K562 (cell line): ENCODE measurements around the gene HOXB7. TPM values are rescaled to one million over a fixed set of nuclear protein-coding genes. Genes with fewer than 3 reads are reported as not detected.
A peak's percentile ranks its signal among the peaks of the same experiment; 100 is the strongest.

ENCODE experiments used
- ATAC-seq: fragments of 200-7000 bp; cut with Tn5 transposase; 3 replicates; pipeline ENCODE4 v1.9.1; 2020; ENCODE audit warnings: moderate library complexity
- BruUV-seq: library from RNA; stranded (reverse); fragments of 400-500 nt; replicated peaks from 2 replicates; lab custom pipeline; 2021; lab: Mats Ljungman, UMichigan
- CTCF ChIA-PET: fragments of 300-600 bp; formaldehyde crosslinking; extraction: SDS; loops from one replicate; lab custom pipeline; 2021; ENCODE audit warnings: low intra/inter-chr PET ratio; lab: Yijun Ruan, JAX
- POLR2A ChIA-PET: fragments of 300-600, 350-650 bp; sonication (Branson Sonifier 250); formaldehyde crosslinking; extraction: SDS; loops from one replicate; lab custom pipeline; 2021; ENCODE audit warnings: antibody characterized with exemption, inconsistent platforms; lab: Yijun Ruan, JAX
- DNase-seq, 4 experiments: peaks; one replicate each; pipeline versions ENCODE4 v3.0.0 to v3.0.0-alpha.2; 2011 to 2018; ENCODE audit warnings: low spot score in 3 of 4, mixed read lengths in 3 of 4; ENCODE audit errors: extremely low read depth in 1 of 4
- FAIRE-seq: peaks from 2 replicates; lab custom pipeline; 2011; peaks lifted over from hg19 to GRCh38; lab: Jason Lieb, UNC
- H2AFZ ChIP-seq: 2 replicates; pipeline ENCODE4 v1.6.0; 2011; ENCODE audit warnings: low read depth, low read length, control low read depth, inconsistent platforms
- H3K27ac ChIP-seq: fragments of 200-600 bp; 3 replicates; pipeline ENCODE4 v1.8.0; 2011; ENCODE audit warnings: low read depth, mild to moderate bottlenecking, control low read depth, inconsistent platforms, low read length, moderate library complexity, mixed read lengths; ENCODE audit errors: extremely low read depth
- H3K27me3 ChIP-seq, 2 experiments: fragments of 300-600 bp in 1 of 2; 2 replicates in 1 of 2; 3 replicates in 1 of 2; pipeline versions ENCODE4 v1.6.0 to v1.8.0; 2011; ENCODE audit warnings: inconsistent platforms in 2 of 2, low read length in 2 of 2, mild to moderate bottlenecking in 1 of 2, mixed read lengths in 1 of 2, moderate library complexity in 1 of 2; ENCODE audit not compliant: control insufficient read depth in 2 of 2, insufficient read depth in 2 of 2
- H3K36me3 ChIP-seq: fragments of 300-600 bp; 3 replicates; pipeline ENCODE4 v1.8.0; 2011; ENCODE audit warnings: mild to moderate bottlenecking, low read length, inconsistent platforms; ENCODE audit not compliant: control insufficient read depth, insufficient read depth
- H3K4me1 ChIP-seq, 2 experiments: fragments of 200-600 bp in 1 of 2; replicated peaks in 1 of 2; 2 replicates in 1 of 2; 3 replicates in 1 of 2; pipeline versions ENCODE4 v1.5.1 to v1.8.0; 2011; ENCODE audit warnings: inconsistent platforms in 2 of 2, low read length in 2 of 2, mild to moderate bottlenecking in 1 of 2, mixed read lengths in 1 of 2, moderate library complexity in 1 of 2; ENCODE audit not compliant: control insufficient read depth in 2 of 2, insufficient read depth in 2 of 2
- H3K4me2 ChIP-seq: 2 replicates; pipeline ENCODE4 v1.6.1; 2011; ENCODE audit warnings: low read length, control low read depth, inconsistent platforms, mixed read lengths; ENCODE audit not compliant: insufficient read depth
- H3K4me3 ChIP-seq: fragments of 200-600 bp; sonication (generic), shearing (Covaris generic); 2 replicates; pipeline ENCODE4 v1.5.1; 2016; ENCODE audit warnings: control low read depth, inconsistent platforms
- H3K79me2 ChIP-seq: fragments of 200-600 bp; 3 replicates; pipeline ENCODE4 v1.8.0; 2011; ENCODE audit warnings: low read length, inconsistent platforms; ENCODE audit not compliant: control insufficient read depth, insufficient read depth
- H3K9ac ChIP-seq, 2 experiments: 2 replicates each; pipeline versions ENCODE4 v1.6.0 to v1.6.1; 2011; ENCODE audit warnings: low read depth in 2 of 2, low read length in 2 of 2, control low read depth in 1 of 2, inconsistent platforms in 1 of 2, mild to moderate bottlenecking in 1 of 2, mixed read lengths in 1 of 2; ENCODE audit not compliant: insufficient read depth in 1 of 2
- H3K9me1 ChIP-seq: one replicate; pipeline ENCODE4 v1.6.0; 2011; ENCODE audit warnings: inconsistent platforms, mild to moderate bottlenecking, low read length, moderate library complexity; ENCODE audit not compliant: control insufficient read depth, insufficient read depth
- H3K9me3 ChIP-seq: replicated peaks from 2 replicates; pipeline ENCODE4 v1.5.1; 2011; ENCODE audit warnings: low read depth, low read length, inconsistent platforms; ENCODE audit not compliant: control insufficient read depth, insufficient read depth
- H4K20me1 ChIP-seq: replicated peaks from 2 replicates; pipeline ENCODE4 v1.6.1; 2011; ENCODE audit warnings: low read length, inconsistent platforms, mixed read lengths; ENCODE audit not compliant: control insufficient read depth, insufficient read depth
- GTF2B ChIP-seq: IDR thresholded peaks from 2 replicates; pipeline ENCODE4 v1.6.1; 2011; ENCODE audit not compliant: insufficient read length; ENCODE audit errors: extremely low read depth
- SMARCA4 ChIP-seq: fragments of 450-650 bp; IDR thresholded peaks from 2 replicates; pipeline ENCODE4 v1.6.1; 2016
- SPI1 ChIP-seq: IDR thresholded peaks from 2 replicates; pipeline ENCODE4 v1.6.1; 2011; ENCODE audit warnings: low read depth, low read length, control low read depth, borderline replicate concordance
- WGBS: fragments of 100-300 bp; shearing (Covaris generic); methylation state at CpG from one replicate; pipeline ENCODE4 v1.1.6; 2016; ENCODE audit warnings: low coverage, mixed read lengths; ENCODE audit not compliant: insufficient coverage; ENCODE audit errors: missing lambda C conversion rate; 5-methylcytosine and 5-hydroxymethylcytosine counted together
- in situ Hi-C: fragments of 300-500 bp; cut with MboI; formaldehyde crosslinking; loops from 4 replicates; pipeline ENCODE4 v1.15.0; 2018; ENCODE audit warnings: inconsistent platforms, mixed read lengths
- intact Hi-C: fragments of 100-400 bp; cut with micrococcal nuclease; formaldehyde crosslinking; loops from 2 replicates; pipeline ENCODE4 v1.14.2; 2022
- polyA plus RNA-seq, 8 experiments: library from polyadenylated mRNA; depleted of rRNA in 4 of 8; stranded (reverse) in 5 of 8; unstranded in 3 of 8; fragments of >200 nt; fragmentation: Nextera tagmentation in 2 of 8; fragmentation: Illumina TruSeq in 1 of 8; extraction: Ambion mirVana in 2 of 8; extraction: Trizol in 1 of 8; gene quantifications; 2 replicates each; pipeline versions ENCODE4 v1.2.1 to v1.2.3, GENCODE V29; 2011 to 2014; ENCODE audit warnings: inconsistent platforms in 1 of 8, missing spikeins in 1 of 8
- total RNA-seq, 7 experiments: library from RNA; depleted of rRNA in 6 of 7; stranded (reverse); fragments of >200 nt in 6 of 7; fragmentation: Illumina TruSeq in 2 of 7; extraction: Trizol in 2 of 7; gene quantifications; 2 replicates each; pipeline versions ENCODE4 v1.2.1 to v1.2.3, GENCODE V29; 2011 to 2021; ENCODE audit warnings: low replicate concordance in 1 of 7

Gene HOXB7
- total and polyA plus RNA-seq, 9 of the 15 experiments (the other 6 are each of a cell fraction or from before 2014, with no cell fraction given) = 5.5 to 16.7 (median 8.3) TPM

DNA sequence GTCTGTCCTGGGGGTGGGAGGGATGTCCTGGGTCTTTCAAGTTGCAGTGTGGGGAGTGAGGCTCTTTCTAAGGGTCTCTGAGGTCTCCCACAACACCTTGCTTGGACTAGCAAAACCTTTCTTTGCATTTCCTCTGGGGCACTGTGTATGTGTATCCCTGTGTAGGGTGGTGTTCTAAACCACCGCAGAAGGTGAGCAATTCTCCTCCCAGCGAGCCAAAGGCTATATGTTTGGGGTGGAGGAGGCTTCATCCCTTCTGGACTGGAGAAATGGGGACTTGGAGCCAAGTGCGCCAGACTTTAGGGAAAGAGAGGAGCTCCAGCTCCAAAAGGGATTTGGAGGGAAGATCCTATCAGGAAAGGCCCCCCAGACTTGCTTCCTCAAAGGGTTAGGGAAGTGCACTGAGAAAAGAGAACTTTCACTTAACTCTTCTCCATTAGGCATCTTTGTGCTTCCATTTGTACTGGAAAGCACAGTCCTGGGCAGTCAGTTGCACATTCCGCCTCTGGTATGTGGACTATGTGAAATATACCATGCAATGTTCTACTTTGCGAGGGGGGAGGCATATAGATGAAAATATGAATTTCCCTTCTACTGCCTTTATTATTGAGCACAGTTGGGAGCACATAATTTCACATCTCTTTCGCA lies 34.2 kb upstream of the HOXB7 start:
- DNase-seq (no peak), ATAC-seq (no peak), FAIRE-seq (no peak)
- H4K20me1 ChIP-seq = no peaks in the 10 kb centered on the region
- H3K4me1 ChIP-seq = peaks cover 15 to 39% of the 10 kb centered on the region in 2 experiments; a peak in 4 of 5 replicates
- TF ChIP-seq SPI1 (peak; percentile 48; the same call in 1 of the 2 replicates), SMARCA4 (no peak)
- peak overlapping the region; percentile 15; the same call in 2 of the 3 replicates for H3K27ac ChIP-seq
- H3K27me3 ChIP-seq = no peaks in the 10 kb centered on the region
- H3K4me3 ChIP-seq = peak overlapping the region; percentile 56
- ChIA-PET POLR2A (interaction anchor here (1.3 to 1.7 kb wide), 2 partner anchors 10 to 13 kb away, joined by 3 to 8 read pairs; no protein-coding TSS in a partner anchor), CTCF (no interaction called here)
- intact Hi-C loops = no loop called here
- H3K9me1 ChIP-seq = no peaks in the 10 kb centered on the region
- no peaks in the 10 kb centered on the region for H3K36me3 ChIP-seq
- no peaks in the 10 kb centered on the region for H3K9me3 ChIP-seq
- peak overlapping the region; percentile 45 to 70; a peak in 3 of 4 replicates for H3K9ac ChIP-seq
- in situ Hi-C loops = no loop called here
- H2AFZ ChIP-seq = no peak overlapping the region
- peak overlapping the region; percentile 73 for H3K4me2 ChIP-seq
- no TSS peak for BruUV-seq
- H3K79me2 ChIP-seq = peaks cover 41% of the 10 kb centered on the region
- 43% methylated on average over 6 of the region's 6 CpGs for WGBS

DNA sequence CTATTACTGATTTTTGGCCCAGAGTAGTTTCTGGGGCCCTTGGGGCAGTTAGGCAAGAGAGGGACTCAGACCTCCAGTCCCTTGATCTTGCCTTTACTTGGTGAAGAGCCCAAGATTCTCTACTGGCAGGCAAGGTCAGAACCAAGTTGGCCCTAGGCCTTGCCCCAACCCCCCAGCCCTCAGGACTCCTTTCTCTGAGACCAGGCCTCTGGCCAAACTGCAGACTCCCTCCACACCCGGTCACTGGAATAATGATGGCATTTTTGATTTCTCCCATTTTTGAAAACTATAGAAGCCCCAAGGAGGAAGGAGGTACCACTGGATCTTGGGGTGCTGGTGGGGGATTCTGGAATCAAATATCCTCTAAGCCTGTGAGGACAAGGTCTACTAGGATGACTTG lies 33.3 kb upstream of the HOXB7 start:
- FAIRE-seq = no peak
- in situ Hi-C loops = no loop called here
- H3K27me3 ChIP-seq = no peaks in the 10 kb centered on the region

More for the DNA sequence above, 33.3 kb upstream of the HOXB7 start:
- 31% methylated on average over 1 of the region's 1 CpG for WGBS
- Histone ChIP-seq H3K27ac (no peak overlapping the region), H2AFZ (no peak overlapping the region), H3K4me3 (no peak overlapping the region), H3K9me1 (peaks cover 4% of the 10 kb centered on the region), H3K9me3 (no peaks in the 10 kb centered on the region), H4K20me1 (no peaks in the 10 kb centered on the region), H3K79me2 (peaks cover 41% of the 10 kb centered on the region), H3K4me1 (peaks cover 23 to 42% of the 10 kb centered on the region in 2 experiments; a peak in 4 of 5 replicates), H3K4me2 (no peak overlapping the region), H3K9ac (peak overlapping the region in 1 of 2 experiments; percentile 52; a peak in 1 of 4 replicates), H3K36me3 (no peaks in the 10 kb centered on the region)
- ATAC-seq = no peak
- TF ChIP-seq GTF2B = no peak
- intact Hi-C loops = no loop called here
- POLR2A ChIA-PET = interaction anchor here (1.3 to 1.7 kb wide), 2 partner anchors 11 to 12 kb away, joined by 3 to 8 read pairs; no protein-coding TSS in a partner anchor
- no TSS peak for BruUV-seq
- CTCF ChIA-PET = no interaction called here
- no peak for DNase-seq
